ENCODE measurements around the gene POLA1.

GRCh38 chrX:24920769-24921168 lies 227.1 kb downstream of the POLA1 start:
- TF ChIP-seq CTCF (conservative IDR thresholded peaks at IDR 0.05; ENCODE audit: low read depth, low read length) (no peak), USF2 (IDR thresholded peaks at IDR 0.05; ENCODE audit: low read depth, low read length) (no peak), POLR2A (IDR thresholded peaks at IDR 0.05; ENCODE audit: low read depth, low read length) (no peak), BHLHE40 (IDR thresholded peaks at IDR 0.05; ENCODE audit: low read depth, low read length) (no peak)

Measured in IMR-90 (cell line).